ENCODE data around the gene FAM227B.

- TF ChIP-seq CTCF (conservative IDR thresholded peaks at IDR 0.05): no peak
- no peak for TF ChIP-seq EZH2 (IDR thresholded peaks at IDR 0.05; ENCODE audit: low read depth)
Observed at GRCh38 chr15:49452595-49452994, 168.0 kb downstream of the FAM227B start.

Measured in PC-9 (cell line).